HG02610 (cell line): ENCODE measurements around the gene PRIM1.
"Not testable (repeated sequence)": the region's sequence is repeated elsewhere in the genome, so short reads cannot be mapped to it uniquely, and the experiment has no call there.

ENCODE experiments used
- ATAC-seq: cut with Tn5 transposase; IDR thresholded peaks from one replicate; pipeline ENCODE4 v1.9.1; 2021; ENCODE audit warnings: mild to moderate bottlenecking, moderate library complexity; ENCODE audit not compliant: unreplicated experiment

The PRIM1 gene

GRCh38 chr12:56718636-56719035 lies 33.5 kb downstream of the PRIM1 start:
- ATAC-seq = no peak

GRCh38 chr12:56718149-56718548 lies 34.0 kb downstream of the PRIM1 start:
- no peak for ATAC-seq

GRCh38 chr12:56716933-56717880 lies 34.9 kb downstream of the PRIM1 start:
- ATAC-seq = no peak

- no peak for ATAC-seq
Observed at GRCh38 chr12:56716458-56716857, 35.7 kb downstream of the PRIM1 start.

- no peak for ATAC-seq
Observed at GRCh38 chr12:56715798-56716197, 36.3 kb downstream of the PRIM1 start.

GRCh38 chr12:56714431-56714929 lies 37.6 kb downstream of the PRIM1 start:
- ATAC-seq = no peak

- no peak for ATAC-seq
Observed at GRCh38 chr12:56713345-56713744, 38.8 kb downstream of the PRIM1 start.

- no peak for ATAC-seq
Observed at GRCh38 chr12:56709759-56710376, 42.3 kb downstream of the PRIM1 start.

- not testable (repeated sequence) for ATAC-seq
Observed at GRCh38 chr12:56704522-56704921, 47.6 kb downstream of the PRIM1 start.

- no peak for ATAC-seq
Observed at GRCh38 chr12:56699020-56699661, 53.0 kb downstream of the PRIM1 start.

- ATAC-seq = no peak
Observed at GRCh38 chr12:56695327-56696101, 56.6 kb downstream of the PRIM1 start.

GRCh38 chr12:56694161-56694560 lies 58.0 kb downstream of the PRIM1 start:
- no peak for ATAC-seq

GRCh38 chr12:56688846-56689109 lies 63.3 kb downstream of the PRIM1 start:
- no peak for ATAC-seq

- peak; percentile 66 for ATAC-seq
Observed at GRCh38 chr12:56688129-56688845, 63.8 kb downstream of the PRIM1 start, which contains the start of gene PTGES3. PTGES3 (minus strand) TSS chr12:56688284; CDS start chr12:56687999, 285 bp downstream.

GRCh38 chr12:56687223-56688128 lies 64.6 kb downstream of the PRIM1 start:
- peak; percentile 18 for ATAC-seq

GRCh38 chr12:56684745-56685359 lies 67.3 kb downstream of the PRIM1 start:
- ATAC-seq = no peak

- ATAC-seq = no peak
Observed at GRCh38 chr12:56682323-56682722, 69.8 kb downstream of the PRIM1 start.
